Cardiac muscle cell (in vitro differentiated cells and primary cell): ENCODE data around the gene PRDX1. TPM values are rescaled to one million over a fixed set of nuclear protein-coding genes. Genes with fewer than 3 reads are reported as not detected.
"Not testable (repeated sequence)": the region's sequence is repeated elsewhere in the genome, so short reads cannot be mapped to it uniquely, and the experiment has no call there.

Experiments
- DNase-seq, 2 donors: peaks; one replicate each; pipeline versions ENCODE4 v3.0.0 to v3.0.0-alpha.2; 2010 to 2017; ENCODE audit warnings: low read depth in 1 of 2, low spot score in 1 of 2
- H3K27ac ChIP-seq: fragments of 200-600 bp; sonication (generic); 2 replicates; pipeline ENCODE4 v1.5.1; 2016
- H3K27me3 ChIP-seq: fragments of 200-600 bp; sonication (generic); 2 replicates; pipeline ENCODE4 v1.6.0; 2016; ENCODE audit warnings: control low read depth
- H3K36me3 ChIP-seq: fragments of 200-600 bp; sonication (generic); 2 replicates; pipeline ENCODE4 v1.5.1; 2016; ENCODE audit warnings: control low read depth
- H3K4me1 ChIP-seq: fragments of 200-600 bp; sonication (generic); 2 replicates; pipeline ENCODE4 v1.8.1; 2017; ENCODE audit warnings: low read depth, mild to moderate bottlenecking, mixed run types
- H3K4me3 ChIP-seq: fragments of 200-600 bp; sonication (generic); 2 replicates; pipeline ENCODE4 v1.5.1; 2016; ENCODE audit warnings: mild to moderate bottlenecking
- H3K9me3 ChIP-seq: fragments of 200-600 bp; sonication (generic); 2 replicates; pipeline ENCODE4 v1.5.1; 2017; ENCODE audit warnings: low read depth, mild to moderate bottlenecking, control low read depth
- CTCF ChIP-seq: IDR thresholded peaks from 2 replicates; pipeline ENCODE4 v1.5.1; 2012; ENCODE audit warnings: low read depth, mild to moderate bottlenecking, low read length
- polyA plus RNA-seq: library from polyadenylated mRNA; unstranded; fragments of >200 nt; fragmentation: Nextera tagmentation; extraction: Ambion mirVana; gene quantifications from 2 replicates; pipeline ENCODE4 v1.2.1, GENCODE V29; 2016
- total RNA-seq: library from RNA; depleted of rRNA; stranded (reverse); fragments of >200 nt; gene quantifications from 2 replicates; pipeline ENCODE4 v1.2.3, GENCODE V29; 2016

Gene PRDX1
- total and polyA plus RNA-seq, 2 experiments from 2014 or later, result 526 to 1,744 TPM

GRCh38 chr1:45473302-45473701 lies 48.4 kb downstream of the PRDX1 start:
- no peak for DNase-seq
- Histone ChIP-seq H3K4me1 (no peaks in the 10 kb centered on the region), H3K27ac (no peak overlapping the region), H3K27me3 (no peaks in the 10 kb centered on the region), H3K36me3 (no peaks in the 10 kb centered on the region), H3K9me3 (no peaks in the 10 kb centered on the region), H3K4me3 (no peak overlapping the region)
- no peak for TF ChIP-seq CTCF

- Histone ChIP-seq H3K27ac (no peak overlapping the region), H3K36me3 (no peaks in the 10 kb centered on the region), H3K27me3 (no peaks in the 10 kb centered on the region), H3K4me3 (no peak overlapping the region), H3K9me3 (no peaks in the 10 kb centered on the region), H3K4me1 (no peaks in the 10 kb centered on the region)
- TF ChIP-seq CTCF, result no peak
- DNase-seq, result no peak
Measured at GRCh38 chr1:45470306-45470798, 51.3 kb downstream of the PRDX1 start.

GRCh38 chr1:45467353-45467752 lies 54.3 kb downstream of the PRDX1 start:
- H3K27me3 ChIP-seq, H3K4me3 ChIP-seq, H3K9me3 ChIP-seq, H3K27ac ChIP-seq, H3K4me1 ChIP-seq, H3K36me3 ChIP-seq: not testable (repeated sequence)
- peak in 1 of 2 donors; percentile 34 for DNase-seq

GRCh38 chr1:45465277-45465676 lies 56.4 kb downstream of the PRDX1 start:
- no peaks in the 10 kb centered on the region for H3K27me3 ChIP-seq
- no peak for TF ChIP-seq CTCF
- H3K36me3 ChIP-seq, result no peaks in the 10 kb centered on the region
- no peaks in the 10 kb centered on the region for H3K9me3 ChIP-seq
- no peak for DNase-seq
- no peak overlapping the region for H3K4me3 ChIP-seq
- no peak overlapping the region for H3K27ac ChIP-seq
- H3K4me1 ChIP-seq, result no peaks in the 10 kb centered on the region

Other genes with a start within 250 kb of the PRDX1 start
- 1.4 and 3.3 TPM in 2 replicates for gene HPDL, start 195.0 kb downstream of the PRDX1 start, total RNA-seq
- 1.3 and 4.7 TPM in 2 replicates for gene HPDL, start 195.0 kb downstream of the PRDX1 start, polyA plus RNA-seq
- gene TOE1, start 181.7 kb downstream of the PRDX1 start, total RNA-seq, result 9.1 and 15.5 TPM in 2 replicates
- 8.6 and 13.4 TPM in 2 replicates for gene TOE1, start 181.7 kb downstream of the PRDX1 start, polyA plus RNA-seq
- 25.8 and 35.6 TPM in 2 replicates for gene MUTYH, start 181.4 kb downstream of the PRDX1 start, total RNA-seq
- 27.1 and 31.0 TPM in 2 replicates for gene MUTYH, start 181.4 kb downstream of the PRDX1 start, polyA plus RNA-seq
- 7.8 and 13.9 TPM in 2 replicates for gene TESK2, start 30.7 kb downstream of the PRDX1 start, total RNA-seq
- gene TESK2, start 30.7 kb downstream of the PRDX1 start, polyA plus RNA-seq, result 8.3 and 8.4 TPM in 2 replicates
- 2.1 and 2.4 TPM in 2 replicates for gene CCDC163, start 21.8 kb downstream of the PRDX1 start, total RNA-seq
- gene CCDC163, start 21.8 kb downstream of the PRDX1 start, polyA plus RNA-seq, result 2.1 and 4.9 TPM in 2 replicates
- gene MMACHC, start 21.6 kb downstream of the PRDX1 start, total RNA-seq, result 8.2 and 10.0 TPM in 2 replicates
- gene MMACHC, start 21.6 kb downstream of the PRDX1 start, polyA plus RNA-seq, result 1.8 and 6.0 TPM in 2 replicates
- 145 and 187 TPM in 2 replicates for gene AKR1A1, start 28.9 kb upstream of the PRDX1 start, total RNA-seq
- gene AKR1A1, start 28.9 kb upstream of the PRDX1 start, polyA plus RNA-seq, result 291 and 311 TPM in 2 replicates
- gene NASP, start 62.2 kb upstream of the PRDX1 start, total RNA-seq, result 54.9 and 89.3 TPM in 2 replicates
- 172 and 174 TPM in 2 replicates for gene NASP, start 62.2 kb upstream of the PRDX1 start, polyA plus RNA-seq
- gene CCDC17, start 102.2 kb upstream of the PRDX1 start, total RNA-seq, result 2.9 and 7.5 TPM in 2 replicates
- gene CCDC17, start 102.2 kb upstream of the PRDX1 start, polyA plus RNA-seq, result 1.9 and 3.1 TPM in 2 replicates
- gene GPBP1L1, start 164.6 kb upstream of the PRDX1 start, total RNA-seq, result 69.7 and 96.3 TPM in 2 replicates
- gene GPBP1L1, start 164.6 kb upstream of the PRDX1 start, polyA plus RNA-seq, result 79.5 and 123 TPM in 2 replicates
- gene TMEM69, start 166.3 kb upstream of the PRDX1 start, total RNA-seq, result 30.1 and 31.3 TPM in 2 replicates
- gene TMEM69, start 166.3 kb upstream of the PRDX1 start, polyA plus RNA-seq, result 69.7 and 69.8 TPM in 2 replicates
- 5.7 and 7.3 TPM in 2 replicates for gene IPP, start 228.8 kb upstream of the PRDX1 start, total RNA-seq
- gene IPP, start 228.8 kb upstream of the PRDX1 start, polyA plus RNA-seq, result 12.1 and 24.9 TPM in 2 replicates